Neural crest cell (in vitro differentiated cells): ENCODE data around the gene WAC. TPM values are rescaled to one million over a fixed set of nuclear protein-coding genes. Genes with fewer than 3 reads are reported as not detected.
"Not testable (repeated sequence)": the region's sequence is repeated elsewhere in the genome, so short reads cannot be mapped to it uniquely, and the experiment has no call there.

Experiments used
- DNase-seq: peaks from one replicate; pipeline ENCODE4 v3.0.0; 2021; ENCODE audit warnings: low read depth, mixed read lengths, low spot score
- H3K27ac Mint-ChIP-seq: one replicate; pipeline ENCODE4 v1.8.0; 2021; ENCODE audit warnings: mild to moderate bottlenecking, mixed read lengths; ENCODE audit not compliant: unreplicated experiment
- H3K27me3 Mint-ChIP-seq: 2 replicates; pipeline ENCODE4 v1.8.0; 2021; ENCODE audit warnings: low read depth, mild to moderate bottlenecking, mixed read lengths
- H3K36me3 Mint-ChIP-seq: 2 replicates; pipeline ENCODE4 v1.8.0; 2021; ENCODE audit warnings: low read depth, mild to moderate bottlenecking, mixed read lengths
- H3K4me1 Mint-ChIP-seq: 2 replicates; pipeline ENCODE4 v1.8.0; 2021; ENCODE audit warnings: mixed read lengths
- H3K4me3 Mint-ChIP-seq: one replicate; pipeline ENCODE4 v1.8.0; 2021; ENCODE audit warnings: mild to moderate bottlenecking, mixed read lengths
- H3K9me3 Mint-ChIP-seq: 2 replicates; pipeline ENCODE4 v1.8.0; 2021; ENCODE audit warnings: mixed read lengths
- total RNA-seq: library from RNA; stranded (reverse); gene quantifications from 2 replicates; pipeline ENCODE4 v1.2.1, GENCODE V29; 2021
- TF ChIP-seq, protein P1 (sequence below): fragments of 200-600 bp; sonication (generic); conservative IDR thresholded peaks from 2 replicates; pipeline ENCODE4 v1.5.0; 2021; ENCODE audit warnings: antibody characterized with exemption, mild to moderate bottlenecking

WAC gene
- total RNA-seq, 1 donor from 2014 or later, result 123 TPM

DNA sequence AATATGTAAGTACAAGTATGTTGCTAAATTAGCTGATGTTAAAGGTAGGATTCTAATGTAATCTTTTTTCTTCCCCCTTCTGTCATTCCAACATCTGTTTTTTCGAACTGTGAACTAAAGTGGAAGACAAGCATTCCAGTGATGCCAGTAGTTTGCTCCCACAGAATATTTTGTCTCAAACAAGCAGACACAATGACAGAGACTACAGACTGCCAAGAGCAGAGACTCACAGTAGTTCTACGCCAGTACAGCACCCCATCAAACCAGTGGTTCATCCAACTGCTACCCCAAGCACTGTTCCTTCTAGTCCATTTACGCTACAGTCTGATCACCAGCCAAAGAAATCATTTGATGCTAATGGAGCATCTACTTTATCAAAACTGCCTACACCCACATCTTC is 62.7 kb downstream of the WAC start:
- no peak overlapping the region for H3K4me3 Mint-ChIP-seq
- peaks cover 18% of the 10 kb centered on the region for H3K36me3 Mint-ChIP-seq
- no peak overlapping the region for H3K27ac Mint-ChIP-seq
- DNase-seq, result no peak
- no peaks in the 10 kb centered on the region for H3K27me3 Mint-ChIP-seq
- TF ChIP-seq, protein P1, sequence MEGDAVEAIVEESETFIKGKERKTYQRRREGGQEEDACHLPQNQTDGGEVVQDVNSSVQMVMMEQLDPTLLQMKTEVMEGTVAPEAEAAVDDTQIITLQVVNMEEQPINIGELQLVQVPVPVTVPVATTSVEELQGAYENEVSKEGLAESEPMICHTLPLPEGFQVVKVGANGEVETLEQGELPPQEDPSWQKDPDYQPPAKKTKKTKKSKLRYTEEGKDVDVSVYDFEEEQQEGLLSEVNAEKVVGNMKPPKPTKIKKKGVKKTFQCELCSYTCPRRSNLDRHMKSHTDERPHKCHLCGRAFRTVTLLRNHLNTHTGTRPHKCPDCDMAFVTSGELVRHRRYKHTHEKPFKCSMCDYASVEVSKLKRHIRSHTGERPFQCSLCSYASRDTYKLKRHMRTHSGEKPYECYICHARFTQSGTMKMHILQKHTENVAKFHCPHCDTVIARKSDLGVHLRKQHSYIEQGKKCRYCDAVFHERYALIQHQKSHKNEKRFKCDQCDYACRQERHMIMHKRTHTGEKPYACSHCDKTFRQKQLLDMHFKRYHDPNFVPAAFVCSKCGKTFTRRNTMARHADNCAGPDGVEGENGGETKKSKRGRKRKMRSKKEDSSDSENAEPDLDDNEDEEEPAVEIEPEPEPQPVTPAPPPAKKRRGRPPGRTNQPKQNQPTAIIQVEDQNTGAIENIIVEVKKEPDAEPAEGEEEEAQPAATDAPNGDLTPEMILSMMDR, result no peak
- no peaks in the 10 kb centered on the region for H3K9me3 Mint-ChIP-seq
- H3K4me1 Mint-ChIP-seq, result peaks cover 9% of the 10 kb centered on the region

DNA sequence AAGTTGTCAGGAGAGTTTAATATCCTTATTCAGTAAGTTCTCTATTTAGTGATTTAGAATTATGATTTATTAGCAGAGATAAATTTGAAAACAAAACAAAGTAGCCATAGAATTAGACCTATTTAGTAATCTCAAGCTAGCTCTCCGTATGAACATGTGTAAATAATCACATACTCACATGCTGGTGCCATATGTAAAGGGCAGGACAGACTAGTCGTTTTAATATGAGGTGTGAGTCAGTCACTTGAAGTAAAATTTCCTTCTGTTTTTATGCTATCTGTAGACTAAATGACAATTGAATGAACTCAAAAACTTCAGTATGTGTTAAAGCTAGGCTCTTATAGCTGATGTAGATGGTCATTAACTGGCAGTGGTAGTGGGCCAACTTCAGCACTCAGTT is 67.1 kb downstream of the WAC start:
- Mint-ChIP-seq H3K4me3 (no peak overlapping the region), H3K9me3 (no peaks in the 10 kb centered on the region), H3K27me3 (no peaks in the 10 kb centered on the region), H3K27ac (no peak overlapping the region), H3K4me1 (peaks cover 5% of the 10 kb centered on the region), H3K36me3 (peaks cover 11% of the 10 kb centered on the region)
- DNase-seq, result no peak
- TF ChIP-seq, protein P1, result no peak

DNA sequence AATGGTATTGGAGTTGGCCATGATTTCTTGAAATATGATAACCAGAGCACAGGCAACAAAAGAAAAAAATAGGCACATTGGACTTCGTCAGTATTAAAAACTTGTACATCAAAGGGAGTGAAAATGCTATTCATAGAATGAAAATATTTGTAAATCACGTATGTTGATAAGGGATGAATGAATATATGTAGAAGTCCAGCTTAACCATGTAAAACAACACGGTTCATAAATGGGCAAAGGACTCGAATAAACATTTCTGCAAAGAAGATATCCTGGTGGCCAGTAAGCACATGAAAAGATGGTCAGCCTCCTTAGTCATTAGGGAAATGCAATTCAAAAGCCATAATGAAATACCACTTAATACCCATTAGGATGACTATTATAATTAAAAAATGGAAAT is 68.1 kb downstream of the WAC start:
- no peak for DNase-seq
- H3K4me1 Mint-ChIP-seq, result peaks cover 5% of the 10 kb centered on the region
- TF ChIP-seq, protein P1, result no peak
- no peak overlapping the region for H3K27ac Mint-ChIP-seq
- no peaks in the 10 kb centered on the region for H3K9me3 Mint-ChIP-seq
- no peaks in the 10 kb centered on the region for H3K27me3 Mint-ChIP-seq
- no peak overlapping the region for H3K4me3 Mint-ChIP-seq
- peaks cover 6% of the 10 kb centered on the region for H3K36me3 Mint-ChIP-seq

DNA sequence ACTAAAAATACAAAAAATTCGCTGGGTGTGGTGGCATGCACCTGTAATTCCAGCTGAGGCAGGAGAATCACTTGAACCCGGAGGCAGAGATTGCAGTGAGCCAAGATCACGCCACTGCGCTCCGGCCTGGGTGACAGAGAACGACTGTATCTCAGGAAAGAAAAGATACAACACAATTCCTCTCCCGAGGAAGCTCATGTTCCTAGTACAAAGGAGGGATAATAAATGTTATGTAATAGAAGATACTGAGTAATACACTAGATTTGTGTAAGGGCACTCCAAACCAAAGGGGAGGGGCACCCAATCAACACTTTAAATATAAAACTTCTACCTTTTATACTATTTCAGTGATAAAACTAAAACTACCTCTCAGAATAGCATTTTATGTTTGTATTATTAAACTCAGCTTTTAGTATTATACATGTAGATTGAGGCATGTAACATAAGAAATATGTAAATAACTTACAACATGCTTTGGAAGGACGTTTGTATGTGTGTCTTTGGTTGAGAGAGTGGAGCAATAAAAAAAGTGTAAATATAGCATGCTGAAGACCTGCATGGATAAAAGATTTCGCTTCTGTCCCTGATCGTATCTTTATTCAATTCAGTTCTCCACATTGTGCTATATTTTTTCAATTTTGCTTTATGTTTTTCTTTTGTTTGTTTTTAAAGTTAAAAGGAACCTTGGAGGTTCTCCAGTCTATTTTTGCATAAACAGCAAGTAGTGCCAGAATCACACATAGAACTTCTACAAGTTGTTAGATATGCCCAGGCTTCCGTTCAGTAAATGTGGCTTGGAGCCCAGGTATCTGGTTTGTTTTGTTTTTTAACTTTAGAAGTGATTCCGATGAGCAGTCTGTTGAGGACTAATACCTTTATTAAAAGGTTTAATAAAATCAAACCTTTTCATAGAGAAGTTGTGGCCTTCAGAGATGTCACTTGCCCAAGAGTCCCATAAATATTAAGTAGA is 71.9 kb downstream of the WAC start:
- Mint-ChIP-seq H3K9me3 (no peaks in the 10 kb centered on the region), H3K4me1 (no peaks in the 10 kb centered on the region), H3K27ac (no peak overlapping the region), H3K36me3 (peaks cover 9% of the 10 kb centered on the region), H3K27me3 (no peaks in the 10 kb centered on the region), H3K4me3 (no peak overlapping the region)
- TF ChIP-seq, protein P1, result no peak
- DNase-seq, result no peak

DNA sequence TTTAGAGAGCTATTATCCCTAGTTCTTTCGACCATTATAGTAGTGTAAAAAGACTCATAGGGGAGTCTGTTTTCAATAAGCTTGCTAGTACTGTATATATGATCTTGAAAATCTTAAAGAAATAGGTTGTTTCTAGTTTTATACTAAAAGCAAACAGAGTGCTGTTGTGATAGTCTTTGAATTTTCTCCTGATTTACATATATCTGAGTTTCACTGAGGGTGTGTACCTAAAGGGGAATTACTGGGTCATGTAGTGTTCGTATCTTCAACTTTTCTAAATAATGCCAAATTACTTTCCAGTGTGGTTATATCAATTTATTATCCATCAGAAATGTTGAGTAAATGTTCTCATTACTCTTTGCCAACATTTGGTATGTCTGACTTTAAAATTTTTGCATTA is 73.7 kb downstream of the WAC start:
- TF ChIP-seq, protein P1, result no peak
- Mint-ChIP-seq H3K36me3 (peaks cover 17% of the 10 kb centered on the region), H3K4me3 (no peak overlapping the region), H3K9me3 (no peaks in the 10 kb centered on the region), H3K27ac (no peak overlapping the region), H3K4me1 (no peaks in the 10 kb centered on the region), H3K27me3 (no peaks in the 10 kb centered on the region)
- no peak for DNase-seq

DNA sequence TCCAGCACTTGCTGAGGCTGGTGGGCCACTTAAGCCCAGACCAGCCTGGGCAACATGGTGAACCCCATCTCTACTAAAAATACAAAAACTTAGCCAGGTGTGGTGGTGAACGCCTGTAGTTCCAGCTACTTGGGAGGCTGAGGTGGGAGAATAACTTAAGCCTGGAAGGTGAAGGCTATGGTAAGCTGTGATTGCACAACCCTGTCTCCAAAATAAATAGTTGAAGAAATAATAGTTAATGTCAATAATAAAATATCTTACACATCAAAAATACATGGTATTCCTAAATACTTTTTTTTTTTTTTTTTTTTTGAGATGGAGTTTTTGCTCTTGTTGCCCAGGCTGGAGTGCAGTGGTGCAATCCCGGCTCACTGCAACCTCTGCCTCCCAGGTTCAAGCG is 76.7 kb downstream of the WAC start:
- not testable (repeated sequence) for H3K9me3 Mint-ChIP-seq, H3K4me1 Mint-ChIP-seq, H3K4me3 Mint-ChIP-seq, DNase-seq, H3K27ac Mint-ChIP-seq, H3K27me3 Mint-ChIP-seq
- peaks cover 33% of the 10 kb centered on the region for H3K36me3 Mint-ChIP-seq
